Myocyte (in vitro differentiated cells): ENCODE measurements around the gene TSEN15. TPM values are rescaled to one million over a fixed set of nuclear protein-coding genes. Genes with fewer than 3 reads are reported as not detected.
"Not testable (repeated sequence)": the region's sequence is repeated elsewhere in the genome, so short reads cannot be mapped to it uniquely, and the experiment has no call there.

Experiments used
- DNase-seq: peaks from one replicate; pipeline ENCODE4 v3.0.0-alpha.2; 2012; ENCODE audit warnings: low read depth
- total RNA-seq: library from RNA; depleted of rRNA; stranded (reverse); fragments of >200 nt; gene quantifications from 2 replicates; pipeline ENCODE4 v1.2.3, GENCODE V29; 2014

The TSEN15 gene
- total RNA-seq, 1 donor from 2014 or later: 56.8 TPM

GRCh38 chr1:184031409-184032107 lies 20.0 kb upstream of the TSEN15 start:
- no peak for DNase-seq

GRCh38 chr1:184032306-184032929 lies 19.1 kb upstream of the TSEN15 start:
- DNase-seq: no peak

- DNase-seq: no peak
Observed at GRCh38 chr1:184032930-184033418, 18.6 kb upstream of the TSEN15 start.

GRCh38 chr1:184033711-184034167 lies 17.8 kb upstream of the TSEN15 start:
- DNase-seq: peak; percentile 59

GRCh38 chr1:184034761-184035379 lies 16.7 kb upstream of the TSEN15 start:
- DNase-seq: no peak

- DNase-seq: no peak
Observed at GRCh38 chr1:184035719-184036516, 15.6 kb upstream of the TSEN15 start.

GRCh38 chr1:184036517-184036949 lies 15.0 kb upstream of the TSEN15 start:
- DNase-seq: peak; percentile 49

- no peak for DNase-seq
Observed at GRCh38 chr1:184037849-184038591, 13.5 kb upstream of the TSEN15 start.

GRCh38 chr1:184039126-184039525 lies 12.4 kb upstream of the TSEN15 start:
- DNase-seq: no peak

- DNase-seq: no peak
Observed at GRCh38 chr1:184041731-184042130, 9.8 kb upstream of the TSEN15 start.

GRCh38 chr1:184043315-184043714 lies 8.2 kb upstream of the TSEN15 start:
- not testable (repeated sequence) for DNase-seq

GRCh38 chr1:184044603-184045376 lies 6.7 kb upstream of the TSEN15 start:
- no peak for DNase-seq

- DNase-seq: not testable (repeated sequence)
Observed at GRCh38 chr1:184047541-184047940, 4.0 kb upstream of the TSEN15 start.

GRCh38 chr1:184048561-184049240 lies 2.8 kb upstream of the TSEN15 start:
- no peak for DNase-seq

GRCh38 chr1:184049291-184049690 lies 2.2 kb upstream of the TSEN15 start:
- DNase-seq: no peak

- no peak for DNase-seq
Observed at GRCh38 chr1:184049836-184050468, 1.6 kb upstream of the TSEN15 start.

- DNase-seq: no peak
Observed at GRCh38 chr1:184050636-184051035, 894 bp upstream of the TSEN15 start.

GRCh38 chr1:184051138-184051484 lies 419 bp upstream of the TSEN15 start:
- DNase-seq: no peak

GRCh38 chr1:184052194-184052559 lies 647 bp downstream of the TSEN15 start:
- no peak for DNase-seq
